ENCODE results near the gene PAQR9. TPM values are rescaled to one million over a fixed set of nuclear protein-coding genes. Genes with fewer than 3 reads are reported as not detected.

Gene PAQR9
- total and polyA plus RNA-seq, 9 of the 15 experiments (the other 6 are each of a cell fraction or from before 2014, with no cell fraction given), result 0.04 to 0.58 (median 0.22) TPM

DNA sequence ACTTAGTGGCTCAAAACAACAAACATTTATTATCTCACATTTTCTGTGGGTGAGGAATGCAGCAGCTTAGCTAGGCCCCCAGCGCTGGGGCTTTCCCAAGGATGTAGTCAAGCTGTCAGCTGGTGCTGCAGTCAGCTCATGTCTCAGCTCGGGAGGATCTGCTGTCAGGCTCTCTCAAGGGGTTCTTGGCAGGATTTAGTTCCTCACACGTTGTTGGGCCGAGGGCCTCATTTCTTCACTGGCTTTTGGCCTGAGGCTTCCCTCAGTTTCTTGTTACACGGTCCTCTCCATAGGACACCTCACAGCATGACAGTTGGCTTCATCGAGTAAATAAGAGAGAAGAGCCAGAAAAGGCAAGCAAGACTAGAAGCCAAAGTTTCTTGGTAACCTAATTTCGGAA lies 24.2 kb upstream of the PAQR9 start:
- WGBS (ENCODE audit: insufficient coverage, low coverage, missing lambda C conversion rate), result 39% methylated on average over 7 of the region's 7 CpGs
- DNase-seq (ENCODE audit: extremely low read depth in 1 of 4, low spot score in 3 of 4) (no peak), ATAC-seq (peak; percentile 45; the same call in 2 of the 3 replicates), FAIRE-seq (peak; percentile 32)
- CTCF ChIA-PET (ENCODE audit: low intra/inter-chr PET ratio), result interaction anchor here (0.8 to 2.2 kb wide), 4 partner anchors 59 to 401 kb away, joined by 3 to 12 read pairs (median 9); no protein-coding TSS in a partner anchor
- intact Hi-C loops (cut with micrococcal nuclease), result loop anchor here (1.0 kb wide), 2 partner anchors 58 to 159 kb away; no protein-coding TSS in a partner anchor
- Histone ChIP-seq H2AFZ (ENCODE audit: low read depth, low read length) (peak overlapping the region; percentile 88), H3K79me2 (ENCODE audit: control insufficient read depth, insufficient read depth, low read length) (no peaks in the 10 kb centered on the region), H3K27me3 (ENCODE audit: control insufficient read depth in 2 of 2, insufficient read depth in 2 of 2, low read length in 2 of 2) (no peaks in the 10 kb centered on the region), H3K9me3 (replicated peaks; ENCODE audit: control insufficient read depth, insufficient read depth, low read depth, low read length) (no peaks in the 10 kb centered on the region), H3K4me2 (ENCODE audit: insufficient read depth, low read length) (no peak overlapping the region), H3K4me3 (no peak overlapping the region), H3K36me3 (ENCODE audit: control insufficient read depth, insufficient read depth, low read length) (no peaks in the 10 kb centered on the region), H4K20me1 (replicated peaks; ENCODE audit: control insufficient read depth, insufficient read depth, low read length) (no peaks in the 10 kb centered on the region), H3K9me1 (ENCODE audit: control insufficient read depth, insufficient read depth, low read length) (no peaks in the 10 kb centered on the region), H3K9ac (ENCODE audit: insufficient read depth in 1 of 2, low read depth in 2 of 2, low read length in 2 of 2) (peak overlapping the region in 1 of 2 experiments; percentile 81; a peak in 1 of 4 replicates), H3K4me1 (replicated peaks in 1 of 2; ENCODE audit: control insufficient read depth in 2 of 2, insufficient read depth in 2 of 2, low read length in 2 of 2) (peaks cover 0 to 15% of the 10 kb centered on the region in 2 experiments; a peak in 3 of 5 replicates), H3K27ac (ENCODE audit: extremely low read depth, low read depth, low read length) (peak overlapping the region; percentile 24; the same call in 2 of the 3 replicates)
- in situ Hi-C loops (cut with MboI), result no loop called here
- no TSS peak for BruUV-seq (replicated peaks)
- TF ChIP-seq RAD21 (CRISPR knock-in tag; conservative IDR thresholded peaks at IDR 0.05 in 1 of 2, IDR thresholded peaks at IDR 0.05 in 1 of 2) (no peak), ZNF76 (CRISPR knock-in tag; IDR thresholded peaks at IDR 0.05; ENCODE audit: borderline replicate concordance) (no peak), FOXJ2 (tag; IDR thresholded peaks at IDR 0.05) (no peak), SMARCA5 (IDR thresholded peaks at IDR 0.05) (no peak), LEF1 (IDR thresholded peaks at IDR 0.05) (no peak), SUPT5H (IDR thresholded peaks at IDR 0.05) (no peak), TRIM24 (IDR thresholded peaks at IDR 0.05) (no peak), HDAC1 (IDR thresholded peaks at IDR 0.05) (no peak), ETV6 (IDR thresholded peaks at IDR 0.05; ENCODE audit: borderline replicate concordance in 1 of 2, low read depth in 2 of 2, low read length in 1 of 2) (no peak), ETV6 (CRISPR knock-in tag; IDR thresholded peaks at IDR 0.05; ENCODE audit: borderline replicate concordance) (no peak), BRCA1 (IDR thresholded peaks at IDR 0.05) (no peak), BRCA1 (CRISPR knock-in tag; IDR thresholded peaks at IDR 0.05) (no peak)
- TF ChIP-seq, protein P1, sequence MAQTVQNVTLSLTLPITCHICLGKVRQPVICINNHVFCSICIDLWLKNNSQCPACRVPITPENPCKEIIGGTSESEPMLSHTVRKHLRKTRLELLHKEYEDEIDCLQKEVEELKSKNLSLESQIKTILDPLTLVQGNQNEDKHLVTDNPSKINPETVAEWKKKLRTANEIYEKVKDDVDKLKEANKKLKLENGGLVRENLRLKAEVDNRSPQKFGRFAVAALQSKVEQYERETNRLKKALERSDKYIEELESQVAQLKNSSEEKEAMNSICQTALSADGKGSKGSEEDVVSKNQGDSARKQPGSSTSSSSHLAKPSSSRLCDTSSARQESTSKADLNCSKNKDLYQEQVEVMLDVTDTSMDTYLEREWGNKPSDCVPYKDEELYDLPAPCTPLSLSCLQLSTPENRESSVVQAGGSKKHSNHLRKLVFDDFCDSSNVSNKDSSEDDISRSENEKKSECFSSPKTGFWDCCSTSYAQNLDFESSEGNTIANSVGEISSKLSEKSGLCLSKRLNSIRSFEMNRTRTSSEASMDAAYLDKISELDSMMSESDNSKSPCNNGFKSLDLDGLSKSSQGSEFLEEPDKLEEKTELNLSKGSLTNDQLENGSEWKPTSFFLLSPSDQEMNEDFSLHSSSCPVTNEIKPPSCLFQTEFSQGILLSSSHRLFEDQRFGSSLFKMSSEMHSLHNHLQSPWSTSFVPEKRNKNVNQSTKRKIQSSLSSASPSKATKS (CRISPR knock-in tag; IDR thresholded peaks at IDR 0.05), result no peak
- TF ChIP-seq, protein P2, sequence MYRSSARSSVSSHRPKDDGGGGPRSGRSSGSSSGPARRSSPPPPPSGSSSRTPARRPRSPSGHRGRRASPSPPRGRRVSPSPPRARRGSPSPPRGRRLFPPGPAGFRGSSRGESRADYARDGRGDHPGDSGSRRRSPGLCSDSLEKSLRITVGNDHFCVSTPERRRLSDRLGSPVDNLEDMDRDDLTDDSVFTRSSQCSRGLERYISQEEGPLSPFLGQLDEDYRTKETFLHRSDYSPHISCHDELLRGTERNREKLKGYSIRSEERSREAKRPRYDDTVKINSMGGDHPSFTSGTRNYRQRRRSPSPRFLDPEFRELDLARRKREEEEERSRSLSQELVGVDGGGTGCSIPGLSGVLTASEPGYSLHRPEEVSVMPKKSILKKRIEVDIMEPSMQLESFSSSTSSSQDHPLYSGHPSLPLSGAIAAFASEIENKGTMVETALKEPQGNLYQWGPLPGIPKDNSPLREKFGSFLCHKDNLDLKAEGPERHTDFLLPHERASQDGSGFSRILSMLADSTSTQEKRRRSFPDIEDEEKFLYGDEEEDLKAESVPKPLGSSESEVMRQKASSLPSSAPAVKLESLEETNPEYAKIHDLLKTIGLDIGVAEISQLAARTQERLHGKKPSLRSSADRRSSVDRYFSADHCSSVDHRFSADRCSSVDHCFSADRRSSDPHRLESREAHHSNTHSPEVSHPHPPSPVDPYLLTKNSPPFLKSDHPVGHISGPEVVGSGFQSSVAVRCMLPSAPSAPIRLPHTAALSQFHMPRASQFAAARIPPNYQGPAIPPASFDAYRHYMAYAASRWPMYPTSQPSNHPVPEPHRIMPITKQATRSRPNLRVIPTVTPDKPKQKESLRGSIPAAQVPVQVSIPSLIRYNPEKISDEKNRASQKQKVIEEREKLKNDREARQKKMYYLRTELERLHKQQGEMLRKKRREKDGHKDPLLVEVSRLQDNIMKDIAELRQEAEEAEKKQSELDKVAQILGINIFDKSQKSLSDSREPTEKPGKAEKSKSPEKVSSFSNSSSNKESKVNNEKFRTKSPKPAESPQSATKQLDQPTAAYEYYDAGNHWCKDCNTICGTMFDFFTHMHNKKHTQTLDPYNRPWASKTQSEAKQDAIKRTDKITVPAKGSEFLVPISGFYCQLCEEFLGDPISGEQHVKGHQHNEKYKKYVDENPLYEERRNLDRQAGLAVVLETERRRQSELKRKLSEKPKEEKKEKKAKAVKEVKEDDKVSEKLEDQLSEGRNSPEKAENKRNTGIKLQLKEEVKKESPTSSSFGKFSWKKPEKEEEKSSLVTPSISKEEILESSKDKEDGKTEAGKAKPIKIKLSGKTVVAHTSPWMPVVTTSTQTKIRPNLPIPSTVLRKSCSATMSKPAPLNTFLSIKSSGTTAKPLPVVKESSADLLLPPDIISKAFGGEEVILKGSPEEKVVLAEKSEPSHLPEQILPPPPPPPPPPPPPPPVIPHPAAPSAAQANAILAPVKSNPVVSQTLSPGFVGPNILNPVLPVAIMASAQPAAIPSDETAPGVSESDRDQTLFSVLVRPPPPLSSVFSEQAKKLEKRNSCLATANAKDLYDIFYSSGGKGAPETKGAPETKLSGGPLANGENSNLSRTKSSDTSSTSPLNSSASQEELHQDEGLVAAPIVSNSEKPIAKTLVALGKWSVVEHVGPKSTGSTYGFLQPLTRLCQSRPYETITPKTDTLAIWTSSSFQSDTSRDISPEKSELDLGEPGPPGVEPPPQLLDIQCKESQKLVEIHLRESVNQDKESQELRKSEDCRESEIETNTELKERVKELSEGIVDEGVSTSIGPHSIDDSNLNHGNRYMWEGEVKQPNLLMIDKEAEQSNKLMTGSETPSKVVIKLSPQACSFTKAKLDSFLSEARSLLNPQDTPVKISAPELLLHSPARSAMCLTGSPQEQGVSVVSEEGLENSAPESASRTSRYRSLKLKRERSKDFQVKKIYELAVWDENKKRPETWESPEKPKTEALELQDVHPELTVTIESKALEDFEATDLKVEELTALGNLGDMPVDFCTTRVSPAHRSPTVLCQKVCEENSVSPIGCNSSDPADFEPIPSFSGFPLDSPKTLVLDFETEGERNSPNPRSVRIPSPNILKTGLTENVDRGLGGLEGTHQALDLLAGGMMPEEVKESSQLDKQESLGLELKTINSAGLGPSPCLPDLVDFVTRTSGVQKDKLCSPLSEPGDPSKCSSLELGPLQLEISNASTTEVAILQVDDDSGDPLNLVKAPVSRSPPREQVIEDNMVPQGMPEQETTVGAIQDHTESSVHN (IDR thresholded peaks at IDR 0.05; ENCODE audit: borderline replicate concordance in 1 of 2, low read depth in 1 of 2), result no peak
- POLR2A ChIA-PET, result no interaction called here

Data from K562 (cell line).